PC-9 (cell line): ENCODE results near the gene SENP8.

Experiments
- CTCF ChIP-seq: fragments of 200-600 bp; sonication (generic); conservative IDR thresholded peaks from 2 replicates; pipeline ENCODE4 v1.6.1; 2017; ENCODE audit warnings: mixed run types, antibody characterized with exemption, mild to moderate bottlenecking, moderate library complexity
- EZH2 ChIP-seq: fragments of 200-600 bp; sonication (generic); IDR thresholded peaks from 2 replicates; pipeline ENCODE4 v1.8.0; 2017; ENCODE audit warnings: antibody characterized with exemption, low read depth

GRCh38 chr15:72153269-72154000, 35.2 kb downstream of the SENP8 start:
- TF ChIP-seq CTCF (no peak), EZH2 (no peak)
